ENCODE measurements around the gene CD19. TPM values are rescaled to one million over a fixed set of nuclear protein-coding genes. Genes with fewer than 3 reads are reported as not detected.
"Not testable (repeated sequence)": the region's sequence is repeated elsewhere in the genome, so short reads cannot be mapped to it uniquely, and the experiment has no call there.

The CD19 gene
- total RNA-seq, 3 donors from 2014 or later (not counting 1 experiment from before 2014, with no cell fraction given): 0.79 to 2.5 (median 0.96) TPM

- peaks cover 15 to 29% of the 10 kb centered on the region in 2 donors for H3K4me1 Mint-ChIP-seq
- DNase-seq: no peak
- no peaks in the 10 kb centered on the region for H3K36me3 ChIP-seq (ENCODE audit: control insufficient read depth, insufficient read depth, low read length)
- no peaks in the 10 kb centered on the region for H3K9me3 Mint-ChIP-seq
- ATAC-seq: no peak
- no peak for TF ChIP-seq CTCF (IDR thresholded peaks at IDR 0.05)
- intact Hi-C loops (cut with micrococcal nuclease): no loop called here
- no peak overlapping the region for H3K27ac Mint-ChIP-seq
- H3K27me3 Mint-ChIP-seq (ENCODE audit: low read depth in 2 of 2): no peaks in the 10 kb centered on the region
- no peak overlapping the region for H3K27ac ChIP-seq (ENCODE audit: low read length)
- WGBS (ENCODE audit: insufficient coverage): 93% methylated on average over 7 of the region's 7 CpGs
- H3K4me3 Mint-ChIP-seq: no peak overlapping the region
- no peak overlapping the region for H3K4me3 ChIP-seq (ENCODE audit: low read length)
- H3K4me1 ChIP-seq (ENCODE audit: control insufficient read depth, insufficient read depth, low read length): peaks cover 19% of the 10 kb centered on the region
- H3K9me3 ChIP-seq (ENCODE audit: control insufficient read depth, insufficient read depth, low read length): no peaks in the 10 kb centered on the region
- H3K27me3 ChIP-seq (ENCODE audit: control insufficient read depth, insufficient read depth, low read length): no peaks in the 10 kb centered on the region
- H3K36me3 Mint-ChIP-seq: no peaks in the 10 kb centered on the region
These were observed 7.0 kb downstream of the CD19 start for GRCh38 chr16:28938721-28939120.

- ATAC-seq; H3K36me3 ChIP-seq (ENCODE audit: control insufficient read depth, insufficient read depth, low read length); H3K27me3 Mint-ChIP-seq (ENCODE audit: low read depth in 2 of 2); H3K27ac ChIP-seq (ENCODE audit: low read length); H3K9me3 ChIP-seq (ENCODE audit: control insufficient read depth, insufficient read depth, low read length); H3K9me3 Mint-ChIP-seq; H3K27ac Mint-ChIP-seq; H3K36me3 Mint-ChIP-seq; H3K27me3 ChIP-seq (ENCODE audit: control insufficient read depth, insufficient read depth, low read length); intact Hi-C loops (cut with micrococcal nuclease); DNase-seq; H3K4me3 Mint-ChIP-seq; H3K4me3 ChIP-seq (ENCODE audit: low read length): not testable (repeated sequence)
- H3K4me1 Mint-ChIP-seq: peaks cover 15 to 22% of the 10 kb centered on the region in 2 donors
- 93% methylated on average over 7 of the region's 7 CpGs for WGBS (ENCODE audit: insufficient coverage)
- peaks cover 19% of the 10 kb centered on the region for H3K4me1 ChIP-seq (ENCODE audit: control insufficient read depth, insufficient read depth, low read length)
These were observed 8.1 kb downstream of the CD19 start for GRCh38 chr16:28939825-28940224.

- Mint-ChIP-seq H3K36me3 (no peaks in the 10 kb centered on the region), H3K4me1 (peaks cover 8 to 13% of the 10 kb centered on the region in 2 donors), H3K27me3 (ENCODE audit: low read depth in 2 of 2) (no peaks in the 10 kb centered on the region), H3K4me3 (no peak overlapping the region), H3K27ac (no peak overlapping the region), H3K9me3 (no peaks in the 10 kb centered on the region)
- no peak for TF ChIP-seq CTCF (IDR thresholded peaks at IDR 0.05)
- ATAC-seq (no peak), DNase-seq (no peak)
- H3K27me3 ChIP-seq (ENCODE audit: control insufficient read depth, insufficient read depth, low read length): no peaks in the 10 kb centered on the region
- H3K27ac ChIP-seq (ENCODE audit: low read length): no peak overlapping the region
- no peaks in the 10 kb centered on the region for H3K9me3 ChIP-seq (ENCODE audit: control insufficient read depth, insufficient read depth, low read length)
- peaks cover 12% of the 10 kb centered on the region for H3K4me1 ChIP-seq (ENCODE audit: control insufficient read depth, insufficient read depth, low read length)
- H3K4me3 ChIP-seq (ENCODE audit: low read length): no peak overlapping the region
- no peaks in the 10 kb centered on the region for H3K36me3 ChIP-seq (ENCODE audit: control insufficient read depth, insufficient read depth, low read length)
- intact Hi-C loops (cut with micrococcal nuclease): no loop called here
These were observed 11.5 kb downstream of the CD19 start for GRCh38 chr16:28943281-28943680.

- Mint-ChIP-seq H3K27ac (no peak overlapping the region), H3K4me1 (peaks cover 18 to 24% of the 10 kb centered on the region in 2 donors), H3K36me3 (no peaks in the 10 kb centered on the region), H3K9me3 (no peaks in the 10 kb centered on the region), H3K27me3 (ENCODE audit: low read depth in 2 of 2) (no peaks in the 10 kb centered on the region), H3K4me3 (no peak overlapping the region)
- no peaks in the 10 kb centered on the region for H3K9me3 ChIP-seq (ENCODE audit: control insufficient read depth, insufficient read depth, low read length)
- H3K4me3 ChIP-seq (ENCODE audit: low read length): no peak overlapping the region
- peaks cover 23% of the 10 kb centered on the region for H3K4me1 ChIP-seq (ENCODE audit: control insufficient read depth, insufficient read depth, low read length)
- 93% methylated on average over 4 of the region's 4 CpGs for WGBS (ENCODE audit: insufficient coverage)
- no peak for DNase-seq
- TF ChIP-seq CTCF (IDR thresholded peaks at IDR 0.05): no peak
- ATAC-seq: no peak
- no peaks in the 10 kb centered on the region for H3K27me3 ChIP-seq (ENCODE audit: control insufficient read depth, insufficient read depth, low read length)
- intact Hi-C loops (cut with micrococcal nuclease): loop anchor here (5.0 kb wide), 1 partner anchor 124 kb away; the partner anchor contains the start of gene ATXN2L
- H3K36me3 ChIP-seq (ENCODE audit: control insufficient read depth, insufficient read depth, low read length): no peaks in the 10 kb centered on the region
- H3K27ac ChIP-seq (ENCODE audit: low read length): no peak overlapping the region
These were observed 14.9 kb downstream of the CD19 start for GRCh38 chr16:28946681-28947080.
